GM21737 (cell line): ENCODE data around the gene CFAP157.
"Not testable (repeated sequence)": the region's sequence is repeated elsewhere in the genome, so short reads cannot be mapped to it uniquely, and the experiment has no call there.

Source experiments
- ATAC-seq: cut with Tn5 transposase; IDR thresholded peaks from one replicate; pipeline ENCODE4 v1.9.1; 2021; ENCODE audit warnings: mild to moderate bottlenecking, moderate library complexity; ENCODE audit not compliant: unreplicated experiment

Gene CFAP157

DNA sequence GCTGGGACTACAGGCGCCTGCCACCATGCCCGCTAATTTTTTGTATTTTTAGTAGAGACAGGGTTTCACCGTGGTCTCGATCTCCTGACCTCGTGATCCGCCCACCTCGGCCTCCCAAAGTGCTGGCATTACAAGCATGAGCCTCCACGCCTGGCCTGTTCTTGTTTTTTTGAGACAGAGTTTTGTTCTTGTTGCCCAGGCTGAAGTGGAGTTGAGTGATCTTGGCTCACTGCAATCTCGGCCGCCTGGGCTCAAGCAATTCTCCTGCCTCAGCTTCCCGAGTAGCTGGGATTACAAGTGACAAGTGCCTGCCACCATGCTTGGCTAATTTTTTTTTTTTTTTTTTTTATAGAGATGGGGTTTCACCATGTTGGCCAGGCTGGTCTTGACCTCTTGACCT, 50.0 kb downstream of the CFAP157 start:
- not testable (repeated sequence) for ATAC-seq

DNA sequence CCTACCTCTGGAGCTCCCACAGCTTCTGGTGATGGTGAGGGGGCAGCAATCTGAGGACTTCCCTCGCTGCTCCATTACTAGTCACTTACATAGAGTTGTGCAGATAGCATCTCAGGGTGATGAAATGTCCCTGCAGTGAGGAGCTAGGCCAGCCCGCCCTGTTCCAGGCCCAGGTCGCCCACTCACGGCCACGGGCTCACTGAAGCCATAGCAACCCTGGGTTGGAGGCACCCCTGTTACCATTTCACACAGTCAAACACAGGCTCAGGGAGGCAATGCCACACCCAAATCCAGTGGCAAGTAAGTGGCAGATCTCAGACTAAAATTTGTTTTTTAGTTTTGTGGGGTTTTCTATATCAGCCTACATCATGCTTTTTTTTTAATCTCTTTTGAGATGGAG, 52.1 kb downstream of the CFAP157 start:
- no peak for ATAC-seq

- ATAC-seq, result no peak
These were observed 54.3 kb downstream of the CFAP157 start for GRCh38 chr9:127761061-127761460.

DNA sequence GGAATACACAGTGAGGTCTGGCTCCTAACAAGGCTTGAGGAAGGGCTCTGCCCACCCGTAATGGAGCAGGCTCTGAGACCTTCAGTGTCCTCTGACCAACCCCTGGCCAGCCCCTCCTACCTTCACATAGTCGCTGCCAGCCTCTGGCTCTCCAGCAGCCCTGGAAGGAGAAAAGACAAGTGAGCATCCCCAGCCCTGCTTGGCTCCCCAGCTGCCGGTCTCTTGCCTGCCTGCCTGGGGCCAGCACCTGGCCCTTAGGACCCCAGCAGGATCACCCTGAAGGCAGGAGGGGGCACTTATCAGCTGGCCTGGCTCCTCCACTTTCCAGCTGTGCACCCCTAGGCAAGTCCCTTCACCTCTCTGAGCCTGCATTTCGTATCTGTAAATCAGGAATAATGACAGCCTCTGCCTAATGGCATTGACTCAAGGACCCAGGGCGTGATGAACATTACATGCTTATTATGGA, 54.7 kb downstream of the CFAP157 start:
- ATAC-seq, result no peak

GRCh38 chr9:127762111-127762676, 55.4 kb downstream of the CFAP157 start:
- no peak for ATAC-seq

DNA sequence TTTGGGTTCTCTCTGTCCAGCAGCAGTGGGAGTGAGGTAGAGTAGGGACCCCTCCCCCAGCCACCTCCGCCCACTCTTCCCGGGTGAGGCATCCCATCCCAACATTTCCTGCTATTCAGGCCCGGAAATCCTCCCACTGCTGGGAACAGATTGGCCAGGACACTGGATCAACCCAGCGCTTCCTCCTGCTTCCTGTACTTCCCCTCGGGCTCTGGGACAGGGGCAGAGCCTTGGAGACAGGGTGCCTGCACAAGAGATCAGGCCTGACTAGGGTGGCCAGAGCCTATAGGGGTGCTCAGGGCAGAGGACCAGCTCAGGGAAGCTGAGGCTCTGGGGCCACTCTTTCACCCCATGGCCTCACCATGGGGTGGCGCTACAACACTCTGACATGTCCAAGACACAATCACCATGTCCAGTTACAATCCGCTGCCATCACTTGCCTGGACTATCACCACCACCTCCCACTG, 57.2 kb downstream of the CFAP157 start:
- no peak for ATAC-seq

- no peak for ATAC-seq
These were observed 58.6 kb downstream of the CFAP157 start for GRCh38 chr9:127765418-127765817.
